HL-60 (cell line): ENCODE measurements around the gene LGALS7B.
A peak's percentile ranks its signal among the peaks of the same experiment; 100 is the strongest.
"Not testable (repeated sequence)": the region's sequence is repeated elsewhere in the genome, so short reads cannot be mapped to it uniquely, and the experiment has no call there.

Source experiments
- DNase-seq, 2 experiments: peaks; one replicate each; pipeline ENCODE4 v3.0.0-alpha.2; 2010 to 2020; ENCODE audit warnings: low read depth in 1 of 2, low spot score in 1 of 2
- H3K27ac ChIP-seq: fragments of 250-450 bp; sonication (Bioruptor Pico); replicated peaks from 2 replicates; pipeline ENCODE4 v1.5.1; 2020; ENCODE audit warnings: mild to moderate bottlenecking, moderate library complexity
- H3K27me3 ChIP-seq: fragments of 250-450 bp; sonication (Bioruptor Pico); 2 replicates; pipeline ENCODE4 v1.5.1; 2021; ENCODE audit warnings: mild to moderate bottlenecking, moderate library complexity; ENCODE audit not compliant: insufficient read depth, poor library complexity, severe bottlenecking
- H3K4me3 ChIP-seq: replicated peaks from 2 replicates; pipeline ENCODE4 v1.5.1; 2011; ENCODE audit warnings: mild to moderate bottlenecking, control low read depth, low read length; ENCODE audit not compliant: insufficient read depth
- CTCF ChIP-seq: IDR thresholded peaks from one replicate; pipeline ENCODE4 v1.5.1; 2011; ENCODE audit warnings: low read length, control low read depth, inconsistent platforms; ENCODE audit not compliant: insufficient read depth
- GABPA ChIP-seq: IDR thresholded peaks from 2 replicates; pipeline ENCODE4 v1.6.1; 2012; ENCODE audit warnings: low read depth
- POLR2AphosphoS5 ChIP-seq: IDR thresholded peaks from 2 replicates; pipeline ENCODE4 v1.6.1; 2012; ENCODE audit warnings: low read depth
- SPI1 ChIP-seq: IDR thresholded peaks from 2 replicates; pipeline ENCODE4 v1.6.1; 2012; ENCODE audit warnings: low read depth, mild to moderate bottlenecking, borderline replicate concordance
- TF ChIP-seq, protein P1 (sequence below): IDR thresholded peaks from 2 replicates; pipeline ENCODE4 v1.6.1; 2012; ENCODE audit warnings: low read depth; ENCODE audit not compliant: insufficient replicate concordance

Gene LGALS7B

GRCh38 chr19:38769635-38770211, 19.3 kb upstream of the LGALS7B start:
- TF ChIP-seq POLR2AphosphoS5 (no peak), CTCF (peak; percentile 24)
- Histone ChIP-seq H3K27ac (no peak overlapping the region), H3K27me3 (no peaks in the 10 kb centered on the region), H3K4me3 (peak overlapping the region; percentile 15)
- peak; percentile 64 to 71 for DNase-seq

- not testable (repeated sequence) for H3K27ac ChIP-seq, DNase-seq, H3K27me3 ChIP-seq
- H3K4me3 ChIP-seq: peak overlapping the region; percentile 15; the same call in 1 of the 2 replicates
Observed at GRCh38 chr19:38770228-38770948, 18.6 kb upstream of the LGALS7B start.

DNA sequence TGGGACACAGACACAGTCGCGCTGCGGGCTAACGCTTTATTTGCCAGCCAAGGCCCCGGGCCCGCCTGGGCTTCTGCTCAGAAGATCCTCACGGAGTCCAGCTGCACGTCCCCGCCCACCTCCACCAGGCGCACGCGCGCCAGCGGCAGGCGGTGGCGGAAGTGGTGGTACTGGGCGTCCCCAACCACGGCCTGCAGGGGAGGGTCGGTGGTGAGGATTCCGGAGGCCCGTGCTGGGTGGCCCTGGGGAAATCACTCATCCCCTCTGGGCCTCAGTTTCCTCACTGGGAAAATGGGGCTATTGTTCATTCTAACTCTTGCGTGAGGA, 18.1 kb upstream of the LGALS7B start:
- H3K4me3 ChIP-seq, H3K27ac ChIP-seq, DNase-seq, H3K27me3 ChIP-seq: not testable (repeated sequence)

GRCh38 chr19:38771569-38771968, 17.4 kb upstream of the LGALS7B start:
- not testable (repeated sequence) for H3K27me3 ChIP-seq, H3K27ac ChIP-seq, DNase-seq, H3K4me3 ChIP-seq

DNA sequence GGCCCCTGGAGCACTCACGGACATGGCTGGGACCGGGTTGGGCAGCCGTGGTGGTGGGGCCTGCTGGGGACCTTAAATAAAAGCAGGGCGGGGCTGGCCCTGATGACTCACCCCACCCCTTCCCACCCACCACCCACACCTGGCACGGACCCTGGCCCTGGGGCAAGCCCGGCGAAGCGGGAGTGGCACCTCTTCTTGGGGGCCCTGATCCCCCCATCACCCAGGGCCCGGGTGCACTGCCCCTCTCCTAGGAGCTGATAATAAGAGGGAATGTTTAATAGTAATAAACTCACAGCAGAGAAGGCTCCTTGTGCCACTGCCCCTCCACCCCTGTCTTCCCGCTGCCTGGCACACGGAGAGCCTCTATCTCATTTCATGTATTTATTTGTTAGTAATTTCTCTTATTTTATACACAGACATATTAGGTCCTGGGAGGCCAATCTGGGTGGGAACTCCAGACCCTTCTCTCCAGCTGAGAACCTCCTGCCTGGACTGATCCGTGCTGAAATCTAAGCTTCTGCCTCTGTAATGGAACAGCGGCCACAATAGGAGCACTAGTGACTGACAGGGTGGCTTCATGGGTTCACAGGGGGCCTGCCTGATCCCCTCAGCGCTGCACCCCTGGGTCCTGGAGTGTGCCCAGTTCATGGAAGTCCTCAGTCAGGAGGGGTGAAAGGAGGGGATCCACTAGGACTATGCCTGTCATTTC, 15.4 kb upstream of the LGALS7B start, which contains the start of gene LGALS7:
TSS of gene LGALS7 (minus strand) at position 49 of the 709 bp plus-strand sequence. CDS start at position 24, 25 bp downstream.
- H3K27ac ChIP-seq: no peak within 1 kb of the TSS

More for the DNA sequence above, 15.4 kb upstream of the LGALS7B start, which contains the start of gene LGALS7:
- TF ChIP-seq POLR2AphosphoS5 (no peak), CTCF (no peak), GABPA (no peak), SPI1 (no peak)
- TF ChIP-seq, protein P1, sequence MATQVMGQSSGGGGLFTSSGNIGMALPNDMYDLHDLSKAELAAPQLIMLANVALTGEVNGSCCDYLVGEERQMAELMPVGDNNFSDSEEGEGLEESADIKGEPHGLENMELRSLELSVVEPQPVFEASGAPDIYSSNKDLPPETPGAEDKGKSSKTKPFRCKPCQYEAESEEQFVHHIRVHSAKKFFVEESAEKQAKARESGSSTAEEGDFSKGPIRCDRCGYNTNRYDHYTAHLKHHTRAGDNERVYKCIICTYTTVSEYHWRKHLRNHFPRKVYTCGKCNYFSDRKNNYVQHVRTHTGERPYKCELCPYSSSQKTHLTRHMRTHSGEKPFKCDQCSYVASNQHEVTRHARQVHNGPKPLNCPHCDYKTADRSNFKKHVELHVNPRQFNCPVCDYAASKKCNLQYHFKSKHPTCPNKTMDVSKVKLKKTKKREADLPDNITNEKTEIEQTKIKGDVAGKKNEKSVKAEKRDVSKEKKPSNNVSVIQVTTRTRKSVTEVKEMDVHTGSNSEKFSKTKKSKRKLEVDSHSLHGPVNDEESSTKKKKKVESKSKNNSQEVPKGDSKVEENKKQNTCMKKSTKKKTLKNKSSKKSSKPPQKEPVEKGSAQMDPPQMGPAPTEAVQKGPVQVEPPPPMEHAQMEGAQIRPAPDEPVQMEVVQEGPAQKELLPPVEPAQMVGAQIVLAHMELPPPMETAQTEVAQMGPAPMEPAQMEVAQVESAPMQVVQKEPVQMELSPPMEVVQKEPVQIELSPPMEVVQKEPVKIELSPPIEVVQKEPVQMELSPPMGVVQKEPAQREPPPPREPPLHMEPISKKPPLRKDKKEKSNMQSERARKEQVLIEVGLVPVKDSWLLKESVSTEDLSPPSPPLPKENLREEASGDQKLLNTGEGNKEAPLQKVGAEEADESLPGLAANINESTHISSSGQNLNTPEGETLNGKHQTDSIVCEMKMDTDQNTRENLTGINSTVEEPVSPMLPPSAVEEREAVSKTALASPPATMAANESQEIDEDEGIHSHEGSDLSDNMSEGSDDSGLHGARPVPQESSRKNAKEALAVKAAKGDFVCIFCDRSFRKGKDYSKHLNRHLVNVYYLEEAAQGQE: no peak
- Histone ChIP-seq H3K4me3 (no peak within 1 kb of the TSS), H3K27me3 (no peaks in the 10 kb centered on the region)
- DNase-seq: no peak
